Hepatocyte (in vitro differentiated cells): ENCODE results near the gene CLEC2A. TPM values are rescaled to one million over a fixed set of nuclear protein-coding genes. Genes with fewer than 3 reads are reported as not detected.

Experiments
- DNase-seq: peaks from one replicate; pipeline ENCODE4 v3.0.0-alpha.2; 2016; ENCODE audit warnings: low spot score
- H2AFZ ChIP-seq: fragments of 200-600 bp; sonication (generic); 2 replicates; pipeline ENCODE4 v1.6.0; 2016; ENCODE audit warnings: antibody characterized with exemption, mild to moderate bottlenecking
- H3K27ac ChIP-seq: fragments of 200-600 bp; sonication (generic); 2 replicates; pipeline ENCODE4 v1.5.1; 2016; ENCODE audit warnings: mild to moderate bottlenecking
- H3K27me3 ChIP-seq: fragments of 200-600 bp; sonication (generic); 2 replicates; pipeline ENCODE4 v1.6.1; 2016
- H3K36me3 ChIP-seq: fragments of 200-600 bp; sonication (generic); replicated peaks from 2 replicates; pipeline ENCODE4 v1.5.1; 2016; ENCODE audit warnings: low read depth; ENCODE audit not compliant: insufficient read depth
- H3K4me1 ChIP-seq: fragments of 200-600 bp; sonication (generic); 2 replicates; pipeline ENCODE4 v1.5.1; 2016; ENCODE audit warnings: mild to moderate bottlenecking, moderate library complexity; ENCODE audit not compliant: insufficient read depth
- H3K4me2 ChIP-seq: fragments of 200-600 bp; sonication (generic); 2 replicates; pipeline ENCODE4 v1.6.0; 2016
- H3K4me3 ChIP-seq: fragments of 200-600 bp; sonication (generic); 2 replicates; pipeline ENCODE4 v1.5.1; 2016; ENCODE audit warnings: mild to moderate bottlenecking
- H3K79me2 ChIP-seq: fragments of 200-600 bp; sonication (generic); 2 replicates; pipeline ENCODE4 v1.6.0; 2017; ENCODE audit warnings: mild to moderate bottlenecking
- H3K9me2 ChIP-seq: fragments of 200-600 bp; sonication (generic); replicated peaks from 2 replicates; pipeline ENCODE4 v1.6.0; 2017; ENCODE audit warnings: mild to moderate bottlenecking; ENCODE audit not compliant: insufficient read depth
- H3K9me3 ChIP-seq: fragments of 200-600 bp; sonication (generic); 2 replicates; pipeline ENCODE4 v1.5.1; 2016; ENCODE audit warnings: low read depth, mild to moderate bottlenecking
- H4K20me1 ChIP-seq: fragments of 200-600 bp; sonication (generic); 2 replicates; pipeline ENCODE4 v1.6.0; 2016; ENCODE audit warnings: mild to moderate bottlenecking; ENCODE audit not compliant: insufficient read depth, poor library complexity, severe bottlenecking
- EZH2 ChIP-seq: fragments of 200-600 bp; sonication (generic); IDR thresholded peaks from 2 replicates; pipeline ENCODE4 v1.6.1; 2016; ENCODE audit warnings: antibody characterized with exemption, mild to moderate bottlenecking, borderline replicate concordance
- EZH2phosphoT487 ChIP-seq: fragments of 200-600 bp; sonication (generic); IDR thresholded peaks from one replicate; pipeline ENCODE4 v1.6.1; 2018; ENCODE audit warnings: antibody characterized with exemption, mild to moderate bottlenecking, low read depth, moderate library complexity; ENCODE audit not compliant: unreplicated experiment, severe bottlenecking
- WGBS: methylation state at CpG from one replicate; pipeline ENCODE4 v1.1.6; 2016; ENCODE audit warnings: low lambda C conversion rate; ENCODE audit errors: missing lambda C conversion rate; 5-methylcytosine and 5-hydroxymethylcytosine counted together
- polyA plus RNA-seq: library from polyadenylated mRNA; unstranded; fragments of >200 nt; fragmentation: Nextera tagmentation; extraction: Ambion mirVana; gene quantifications from 2 replicates; pipeline ENCODE4 v1.2.1, GENCODE V29; 2016
- total RNA-seq: library from RNA; depleted of rRNA; stranded (reverse); fragments of >200 nt; gene quantifications from 2 replicates; pipeline ENCODE4 v1.2.3, GENCODE V29; 2014
- TF ChIP-seq, protein P1 (sequence below): fragments of 200-600 bp; sonication (generic); IDR thresholded peaks from 2 replicates; pipeline ENCODE4 v1.5.1; 2016; ENCODE audit warnings: antibody characterized with exemption, mild to moderate bottlenecking; ENCODE audit not compliant: poor library complexity

CLEC2A gene
- total and polyA plus RNA-seq, 2 experiments from 2014 or later = not detected

- peak overlapping the region; percentile 12 for H3K4me2 ChIP-seq
- no peaks in the 10 kb centered on the region for H3K9me2 ChIP-seq
- H4K20me1 ChIP-seq = no peaks in the 10 kb centered on the region
- DNase-seq = peak; percentile 10
- H3K36me3 ChIP-seq = no peaks in the 10 kb centered on the region
- TF ChIP-seq, protein P1, sequence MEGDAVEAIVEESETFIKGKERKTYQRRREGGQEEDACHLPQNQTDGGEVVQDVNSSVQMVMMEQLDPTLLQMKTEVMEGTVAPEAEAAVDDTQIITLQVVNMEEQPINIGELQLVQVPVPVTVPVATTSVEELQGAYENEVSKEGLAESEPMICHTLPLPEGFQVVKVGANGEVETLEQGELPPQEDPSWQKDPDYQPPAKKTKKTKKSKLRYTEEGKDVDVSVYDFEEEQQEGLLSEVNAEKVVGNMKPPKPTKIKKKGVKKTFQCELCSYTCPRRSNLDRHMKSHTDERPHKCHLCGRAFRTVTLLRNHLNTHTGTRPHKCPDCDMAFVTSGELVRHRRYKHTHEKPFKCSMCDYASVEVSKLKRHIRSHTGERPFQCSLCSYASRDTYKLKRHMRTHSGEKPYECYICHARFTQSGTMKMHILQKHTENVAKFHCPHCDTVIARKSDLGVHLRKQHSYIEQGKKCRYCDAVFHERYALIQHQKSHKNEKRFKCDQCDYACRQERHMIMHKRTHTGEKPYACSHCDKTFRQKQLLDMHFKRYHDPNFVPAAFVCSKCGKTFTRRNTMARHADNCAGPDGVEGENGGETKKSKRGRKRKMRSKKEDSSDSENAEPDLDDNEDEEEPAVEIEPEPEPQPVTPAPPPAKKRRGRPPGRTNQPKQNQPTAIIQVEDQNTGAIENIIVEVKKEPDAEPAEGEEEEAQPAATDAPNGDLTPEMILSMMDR = no peak
- TF ChIP-seq EZH2phosphoT487 (no peak), EZH2 (no peak)
- WGBS = 39% methylated on average over 11 of the region's 11 CpGs
- no peaks in the 10 kb centered on the region for H3K79me2 ChIP-seq
- no peaks in the 10 kb centered on the region for H3K27me3 ChIP-seq
- H3K4me1 ChIP-seq = peaks cover 4% of the 10 kb centered on the region
- H3K27ac ChIP-seq = no peak overlapping the region
- no peak overlapping the region for H3K4me3 ChIP-seq
- H2AFZ ChIP-seq = no peak overlapping the region
- H3K9me3 ChIP-seq = no peaks in the 10 kb centered on the region
Observed at GRCh38 chr12:9872742-9873141, 59.4 kb downstream of the CLEC2A start.

DNA sequence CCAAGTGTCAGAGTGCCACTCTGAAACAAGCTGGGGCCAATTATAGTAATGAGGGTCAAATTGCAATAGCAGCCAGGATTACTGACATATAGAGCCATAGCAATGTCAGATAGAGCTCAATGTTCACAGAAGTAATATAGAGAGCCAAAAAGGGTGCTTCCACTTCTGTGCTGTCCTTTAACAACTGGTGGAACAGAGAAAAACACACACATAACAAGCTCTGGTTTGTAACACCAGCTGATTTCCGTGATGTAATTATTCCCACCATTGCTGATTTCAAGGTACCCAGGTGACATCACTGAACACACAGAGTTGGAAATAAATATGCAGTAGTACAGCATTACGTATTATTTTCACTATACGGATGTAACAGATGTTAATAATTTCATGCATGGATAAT, 60.0 kb downstream of the CLEC2A start:
- no peaks in the 10 kb centered on the region for H3K79me2 ChIP-seq
- H2AFZ ChIP-seq = no peak overlapping the region
- 78% methylated on average over 3 of the region's 3 CpGs for WGBS
- TF ChIP-seq, protein P1 = no peak
- TF ChIP-seq EZH2 = no peak
- TF ChIP-seq EZH2phosphoT487 = no peak
- no peak overlapping the region for H3K4me3 ChIP-seq
- H3K27me3 ChIP-seq = no peaks in the 10 kb centered on the region
- H3K4me2 ChIP-seq = peak overlapping the region; percentile 12
- no peaks in the 10 kb centered on the region for H3K9me3 ChIP-seq
- H3K36me3 ChIP-seq = no peaks in the 10 kb centered on the region
- no peak for DNase-seq
- H3K9me2 ChIP-seq = no peaks in the 10 kb centered on the region
- no peak overlapping the region for H3K27ac ChIP-seq
- H4K20me1 ChIP-seq = no peaks in the 10 kb centered on the region
- peaks cover 4% of the 10 kb centered on the region for H3K4me1 ChIP-seq

GRCh38 chr12:9870286-9870866, 61.8 kb downstream of the CLEC2A start:
- Histone ChIP-seq H3K9me2 (no peaks in the 10 kb centered on the region), H3K36me3 (no peaks in the 10 kb centered on the region), H3K4me1 (peaks cover 4% of the 10 kb centered on the region), H3K27ac (peak overlapping the region; percentile 71), H2AFZ (peak overlapping the region; percentile 78), H3K4me3 (no peak overlapping the region), H4K20me1 (no peaks in the 10 kb centered on the region), H3K27me3 (no peaks in the 10 kb centered on the region), H3K9me3 (no peaks in the 10 kb centered on the region), H3K79me2 (no peaks in the 10 kb centered on the region), H3K4me2 (peak overlapping the region; percentile 74)
- no peak for DNase-seq
- WGBS = 78% methylated on average over 2 of the region's 2 CpGs
- TF ChIP-seq, protein P1 = no peak
- TF ChIP-seq EZH2 (no peak), EZH2phosphoT487 (no peak)
